HEK293 (cell line): ENCODE measurements around the gene NTSR1.

Experiments
- CTCF ChIA-PET: fragments of 350-600 bp; formaldehyde crosslinking; extraction: SDS; loops from one replicate; lab custom pipeline; 2021; ENCODE audit warnings: antibody characterized with exemption; lab: Yijun Ruan, JAX
- POLR2A ChIA-PET: fragments of 300-600 bp; formaldehyde crosslinking; extraction: SDS; loops from one replicate; lab custom pipeline; 2020; ENCODE audit warnings: antibody characterized with exemption, inconsistent platforms; lab: Yijun Ruan, JAX
- H3K27ac ChIP-seq: fragments of 200-500 bp; sonication (Bioruptor generic); 2 replicates; pipeline ENCODE4 v1.5.1; 2014; ENCODE audit warnings: low read depth, low read length, control low read depth, inconsistent platforms; ENCODE audit errors: extremely low read depth
- H3K36me3 ChIP-seq, 2 experiments: fragments of 200-500 bp in 1 of 2; sonication (Bioruptor generic) in 1 of 2; 1 replicate in 1 of 2; 2 replicates in 1 of 2; pipeline ENCODE4 v1.5.1; 2014 to 2017; ENCODE audit warnings: inconsistent platforms in 2 of 2, low read length in 2 of 2; ENCODE audit not compliant: control insufficient read depth in 2 of 2, insufficient read depth in 1 of 2
- H3K4me1 ChIP-seq: fragments of 200-500 bp; sonication (Bioruptor generic); 2 replicates; pipeline ENCODE4 v1.5.1; 2014; ENCODE audit warnings: mild to moderate bottlenecking, low read length, inconsistent platforms; ENCODE audit not compliant: control insufficient read depth, insufficient read depth
- H3K4me3 ChIP-seq: 2 replicates; pipeline ENCODE4 v1.5.1; 2011; ENCODE audit warnings: low read depth, mild to moderate bottlenecking, control low read depth, low read length, moderate library complexity
- H3K9me3 ChIP-seq: fragments of 200-500 bp; sonication (Bioruptor generic); 2 replicates; pipeline ENCODE4 v1.5.1; 2014; ENCODE audit warnings: low read depth, low read length, inconsistent platforms; ENCODE audit not compliant: control insufficient read depth, insufficient read depth
- GLIS1 ChIP-seq: fragments of 450-650 bp; formaldehyde crosslinking; IDR thresholded peaks from 2 replicates; pipeline ENCODE4 v1.5.1; 2016; ENCODE audit warnings: missing biosample characterization, missing genetic modification characterization
- GLIS2 ChIP-seq: fragments of 450-650 bp; formaldehyde crosslinking; IDR thresholded peaks from 2 replicates; pipeline ENCODE4 v1.5.1; 2016; ENCODE audit warnings: missing biosample characterization, missing genetic modification characterization
- HOXA7 ChIP-seq: sonication (generic); formaldehyde crosslinking; IDR thresholded peaks from 2 replicates; pipeline ENCODE4 v1.8.1; 2022; ENCODE audit warnings: missing genetic modification reagents, borderline replicate concordance
- KLF17 ChIP-seq: fragments of 450-650 bp; formaldehyde crosslinking; IDR thresholded peaks from 2 replicates; pipeline ENCODE4 v1.5.1; 2016; ENCODE audit warnings: missing biosample characterization, missing genetic modification characterization
- PRDM4 ChIP-seq: fragments of 450-650 bp; formaldehyde crosslinking; IDR thresholded peaks from 2 replicates; pipeline ENCODE4 v1.5.1; 2017; ENCODE audit warnings: missing biosample characterization, missing genetic modification characterization
- SCRT1 ChIP-seq: fragments of 450-650 bp; formaldehyde crosslinking; IDR thresholded peaks from 2 replicates; pipeline ENCODE4 v1.5.1; 2016; ENCODE audit warnings: missing biosample characterization, missing genetic modification characterization, borderline replicate concordance
- SP2 ChIP-seq: fragments of 450-650 bp; formaldehyde crosslinking; IDR thresholded peaks from 2 replicates; pipeline ENCODE4 v1.5.1; 2016; ENCODE audit warnings: missing biosample characterization, missing genetic modification characterization
- SP3 ChIP-seq: fragments of 450-650 bp; formaldehyde crosslinking; IDR thresholded peaks from 2 replicates; pipeline ENCODE4 v1.5.1; 2016; ENCODE audit warnings: missing biosample characterization, missing genetic modification characterization
- SP7 ChIP-seq: fragments of 450-650 bp; formaldehyde crosslinking; IDR thresholded peaks from 2 replicates; pipeline ENCODE4 v1.5.1; 2016; ENCODE audit warnings: missing biosample characterization, missing genetic modification characterization
- ZBTB6 ChIP-seq: fragments of 450-650 bp; formaldehyde crosslinking; IDR thresholded peaks from 2 replicates; pipeline ENCODE4 v1.5.1; 2017; ENCODE audit warnings: missing biosample characterization, missing genetic modification characterization
- ZBTB8A ChIP-seq: fragments of 450-650 bp; formaldehyde crosslinking; IDR thresholded peaks from 2 replicates; pipeline ENCODE4 v1.5.1; 2016; ENCODE audit warnings: missing biosample characterization, missing genetic modification characterization
- ZIC2 ChIP-seq: fragments of 450-650 bp; formaldehyde crosslinking; IDR thresholded peaks from 2 replicates; pipeline ENCODE4 v1.5.1; 2016; ENCODE audit warnings: missing biosample characterization, missing genetic modification characterization
- ZNF2 ChIP-seq: fragments of 450-650 bp; formaldehyde crosslinking; IDR thresholded peaks from 2 replicates; pipeline ENCODE4 v1.5.1; 2016; ENCODE audit warnings: missing biosample characterization, missing genetic modification characterization
- ZNF221 ChIP-seq: fragments of 450-650 bp; formaldehyde crosslinking; IDR thresholded peaks from 2 replicates; pipeline ENCODE4 v1.5.1; 2017; ENCODE audit warnings: missing biosample characterization, missing genetic modification characterization, borderline replicate concordance
- ZNF23 ChIP-seq: fragments of 450-650 bp; formaldehyde crosslinking; IDR thresholded peaks from 2 replicates; pipeline ENCODE4 v1.5.1; 2016; ENCODE audit warnings: missing biosample characterization, missing genetic modification characterization, borderline replicate concordance
- ZNF354C ChIP-seq: fragments of 450-650 bp; formaldehyde crosslinking; IDR thresholded peaks from 2 replicates; pipeline ENCODE4 v1.5.1; 2016; ENCODE audit warnings: missing biosample characterization, missing genetic modification characterization, low read depth, borderline replicate concordance
- ZNF580 ChIP-seq: fragments of 450-650 bp; formaldehyde crosslinking; IDR thresholded peaks from 2 replicates; pipeline ENCODE4 v1.5.1; 2016; ENCODE audit warnings: missing biosample characterization, missing genetic modification characterization
- ZNF677 ChIP-seq: fragments of 450-650 bp; IDR thresholded peaks from 2 replicates; pipeline ENCODE4 v1.5.0; 2018; ENCODE audit warnings: missing biosample characterization, mild to moderate bottlenecking, missing genetic modification characterization, moderate library complexity
- ZNF692 ChIP-seq: fragments of 450-650 bp; formaldehyde crosslinking; IDR thresholded peaks from 2 replicates; pipeline ENCODE4 v1.5.1; 2016; ENCODE audit warnings: missing biosample characterization, missing genetic modification characterization
- ZNF837 ChIP-seq: fragments of 450-650 bp; formaldehyde crosslinking; IDR thresholded peaks from 2 replicates; pipeline ENCODE4 v1.5.1; 2016; ENCODE audit warnings: missing biosample characterization, missing genetic modification characterization
- ZSCAN5A ChIP-seq: fragments of 450-650 bp; formaldehyde crosslinking; IDR thresholded peaks from 2 replicates; pipeline ENCODE4 v1.5.1; 2016; ENCODE audit warnings: missing biosample characterization, missing genetic modification characterization

NTSR1 gene

GRCh38 chr20:62710886-62711702, 2.5 kb downstream of the NTSR1 start (continued):
- TF ChIP-seq KLF17 = peak; percentile 30; the same call in 1 of the 2 replicates
- peak; percentile 22; the same call in 1 of the 2 replicates for TF ChIP-seq ZIC2
- TF ChIP-seq HOXA7 (CRISPR knock-in tag) = no peak
- no peak for TF ChIP-seq ZNF837 (tag by site-specific recombination)
- no peak for TF ChIP-seq ZNF221 (tag by site-specific recombination)
- no peak for TF ChIP-seq ZNF23 (tag by site-specific recombination)
- no peak for TF ChIP-seq PRDM4 (tag by site-specific recombination)
- peak; percentile 89 for TF ChIP-seq SCRT1 (tag by site-specific recombination)
- no peak for TF ChIP-seq SP7 (tag by site-specific recombination)
- TF ChIP-seq ZNF692 (tag by site-specific recombination) = no peak
- no peak for TF ChIP-seq ZNF354C (tag by site-specific recombination)
- no peak for TF ChIP-seq ZNF677
- no peak for TF ChIP-seq ZNF2 (tag by site-specific recombination)
- no peak for TF ChIP-seq ZBTB6 (tag by site-specific recombination)
- TF ChIP-seq SP2 = 0 out of 2 replicates have a peak, but pooled peaks have one; percentile 9
- no peak for TF ChIP-seq SP3 (tag by site-specific recombination)
- peak; percentile 30; the same call in 1 of the 2 replicates for TF ChIP-seq GLIS2 (tag by site-specific recombination)
- TF ChIP-seq ZBTB8A (tag by site-specific recombination) = no peak
- TF ChIP-seq ZSCAN5A = no peak

- Histone ChIP-seq H3K4me1 (0 out of 2 replicates have a peak, but pooled peaks cover 4% of the 10 kb centered on the region), H3K9me3 (no peaks in the 10 kb centered on the region), H3K27ac (no peak overlapping the region), H3K4me3 (no peak overlapping the region)
- CTCF ChIA-PET = interaction anchor here (1.0 kb wide), 1 partner anchor 57 kb away, joined by 3 read pairs; no protein-coding TSS in a partner anchor
- TF ChIP-seq ZNF580 (tag by site-specific recombination) = no peak
- TF ChIP-seq GLIS1 = 0 out of 2 replicates have a peak, but pooled peaks have one; percentile 29
- TF ChIP-seq, all 188 proteins: peak for 1
- H3K36me3 ChIP-seq = no peaks in the 10 kb centered on the region
- POLR2A ChIA-PET = no interaction called here
These were observed 3.1 kb downstream of the NTSR1 start for GRCh38 chr20:62711703-62712101.
